ENCODE data around the gene COL17A1. TPM values are rescaled to one million over a fixed set of nuclear protein-coding genes. Genes with fewer than 3 reads are reported as not detected.

Gene COL17A1
- 1.2 TPM for total RNA-seq

GRCh38 chr10:104085801-104086400 is at the start of gene COL17A1:
Gene COL17A1 (minus strand): TSS chr10:104085880. CDS start chr10:104080673, 5,207 bp downstream.

GRCh38 chr10:104121485-104122224 is 36.0 kb upstream of the COL17A1 start, which contains the start of gene SFR1:
Gene SFR1 (plus strand): TSS chr10:104122171. CDS start chr10:104122184, 13 bp downstream.

Other genes starting within 250 kb of the COL17A1 start
- 37.0 TPM for gene SH3PXD2A, start 230.3 kb downstream of the COL17A1 start, total RNA-seq
- 27.9 TPM for gene STN1, start 167.7 kb downstream of the COL17A1 start, total RNA-seq
- 40.2 TPM for gene SLK, start 118.7 kb downstream of the COL17A1 start, total RNA-seq
- gene SFR1, start 36.3 kb upstream of the COL17A1 start, total RNA-seq: 6.1 TPM
- gene CFAP43, start 146.5 kb upstream of the COL17A1 start, total RNA-seq: 12.3 TPM
- 50.7 TPM for gene GSTO1, start 169.0 kb upstream of the COL17A1 start, total RNA-seq
- gene GSTO2, start 183.3 kb upstream of the COL17A1 start, total RNA-seq: 13.5 TPM

Data from metanephros (tissue), 1 donor.